Jurkat, Clone E6-1 (cell line): Measurements from ENCODE around the gene ACVR1B.
"Not testable (repeated sequence)": the region's sequence is repeated elsewhere in the genome, so short reads cannot be mapped to it uniquely, and the experiment has no call there.

Source experiments
- DNase-seq: peaks from one replicate; pipeline ENCODE4 v3.0.0-alpha.2; 2011; ENCODE audit warnings: low read depth, low spot score
- H3K4me3 ChIP-seq: 2 replicates; pipeline ENCODE4 v1.5.1; 2011; ENCODE audit warnings: mild to moderate bottlenecking, low read length, control low read depth, moderate library complexity

The ACVR1B gene

GRCh38 chr12:51959921-51960320 lies 8.4 kb downstream of the ACVR1B start:
- no peak for DNase-seq

GRCh38 chr12:51960488-51960887 lies 9.0 kb downstream of the ACVR1B start:
- H3K4me3 ChIP-seq = no peak overlapping the region
- DNase-seq = no peak

More at GRCh38 chr12:51959921-51960320, 8.4 kb downstream of the ACVR1B start:
- no peak overlapping the region for H3K4me3 ChIP-seq

DNA sequence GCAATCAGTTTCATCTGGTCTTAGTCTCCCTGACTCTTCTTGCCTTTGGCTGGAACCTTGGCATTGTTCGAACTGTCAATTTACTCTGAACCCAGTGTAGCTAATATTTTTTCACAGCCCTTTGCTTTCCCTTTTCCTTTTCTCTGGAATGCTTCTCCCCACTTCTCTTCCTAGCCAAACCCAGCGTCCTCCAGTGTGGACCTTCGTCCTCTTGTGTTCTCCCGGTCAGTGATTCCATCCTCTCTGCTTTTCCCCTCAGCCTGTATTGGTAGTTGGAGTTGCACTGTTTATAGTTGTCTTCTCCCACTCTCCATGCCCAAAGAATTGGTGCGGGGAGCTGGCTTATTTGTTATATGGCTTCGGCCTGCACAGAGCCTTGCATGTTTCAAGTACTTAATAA lies 9.4 kb downstream of the ACVR1B start:
- no peak overlapping the region for H3K4me3 ChIP-seq

DNA sequence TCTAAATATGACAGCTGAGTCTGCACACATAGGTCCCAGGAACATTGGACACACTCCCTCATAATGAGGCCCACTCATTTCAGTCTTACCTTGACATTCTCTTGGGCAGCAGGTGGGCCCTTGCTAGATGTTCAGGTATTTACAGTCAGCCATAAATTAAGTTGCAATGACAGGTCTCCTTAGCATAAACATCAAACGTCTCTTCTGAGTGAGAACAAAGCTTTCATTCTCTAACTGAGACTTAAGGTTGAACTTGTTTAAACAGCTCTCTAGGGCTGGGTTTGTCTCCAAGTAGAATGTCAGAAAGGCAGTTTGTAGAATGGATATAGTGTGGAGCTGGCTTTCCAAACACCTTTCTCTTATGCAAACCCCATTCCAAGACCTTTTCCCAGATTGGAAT lies 10.3 kb downstream of the ACVR1B start:
- no peak overlapping the region for H3K4me3 ChIP-seq
- peak; percentile 54 for DNase-seq

More for the DNA sequence above, 9.4 kb downstream of the ACVR1B start:
- no peak for DNase-seq

DNA sequence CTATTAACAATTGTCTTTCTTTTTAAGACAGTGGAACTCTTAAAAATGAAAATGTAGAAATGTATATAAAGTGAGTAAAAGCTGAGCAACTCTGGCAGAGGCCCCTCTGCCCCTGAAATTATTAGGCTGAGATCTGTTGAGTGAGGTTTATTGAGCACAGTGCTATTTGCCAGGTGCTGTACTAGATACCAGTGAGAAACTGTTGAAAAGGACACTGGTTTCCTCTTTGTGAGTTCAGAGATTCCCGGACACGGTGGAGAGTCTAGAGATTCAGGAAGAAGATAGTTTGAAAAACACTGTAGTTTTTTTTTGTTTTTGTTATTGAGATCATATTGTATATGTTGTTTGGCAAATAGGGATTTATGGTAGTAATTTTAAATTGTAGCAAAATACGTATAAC lies 11.2 kb downstream of the ACVR1B start:
- H3K4me3 ChIP-seq = no peak overlapping the region
- DNase-seq = no peak

DNA sequence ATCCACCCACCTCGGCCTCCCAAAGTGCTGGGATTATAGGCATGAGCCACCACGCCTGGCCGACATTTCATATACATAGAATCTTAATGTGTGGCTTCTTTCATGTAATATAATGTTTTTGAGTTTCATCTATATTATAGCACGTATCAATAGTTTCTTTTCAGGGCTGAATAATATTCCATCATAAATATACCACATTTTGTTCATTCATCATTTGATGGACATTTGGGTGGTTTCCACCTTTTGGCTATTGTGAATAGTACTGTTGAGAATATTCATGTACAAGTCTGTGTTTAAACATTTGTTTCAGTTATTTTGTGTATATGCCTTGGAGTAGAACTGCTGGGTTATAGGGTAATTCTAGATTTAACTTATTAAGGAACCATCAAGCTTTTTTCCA lies 12.0 kb downstream of the ACVR1B start:
- no peak for DNase-seq
- no peak overlapping the region for H3K4me3 ChIP-seq

GRCh38 chr12:51969643-51970042 lies 18.1 kb downstream of the ACVR1B start:
- no peak for DNase-seq

DNA sequence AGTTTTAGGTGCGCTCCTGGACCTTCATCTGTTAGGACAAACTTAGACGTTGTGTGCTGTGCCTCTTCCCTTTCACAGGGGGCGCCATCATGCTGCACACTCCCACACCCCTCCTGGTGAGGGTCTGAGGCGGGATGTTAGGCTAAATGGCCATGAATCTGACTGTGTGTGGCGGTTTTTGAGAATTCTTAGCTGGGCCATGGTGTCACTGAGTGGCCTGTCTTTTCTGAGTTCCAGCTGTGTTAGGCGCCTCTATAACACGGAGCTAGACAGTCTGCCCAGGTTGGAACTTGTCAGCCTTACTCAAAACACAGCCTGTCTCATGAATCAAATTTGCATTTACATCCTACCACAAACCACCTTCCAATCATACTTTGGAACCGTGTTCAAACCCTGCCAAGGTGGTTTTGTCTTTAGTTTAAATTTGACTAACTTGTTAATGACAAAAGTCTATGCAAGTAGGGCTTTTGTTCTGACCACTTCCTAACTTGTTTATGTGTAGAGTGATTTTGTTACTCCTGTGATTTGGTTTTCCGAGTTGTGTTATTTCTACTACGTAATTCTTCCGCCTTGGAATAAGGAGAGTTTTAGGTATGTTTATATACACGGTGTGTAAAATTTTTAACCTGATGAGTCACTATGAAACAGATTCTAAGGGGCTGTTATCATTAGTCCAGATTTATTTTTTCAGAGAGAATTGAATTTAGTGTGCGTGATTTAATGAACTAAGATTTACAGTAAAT lies 19.6 kb downstream of the ACVR1B start:
- peak; percentile 65 for DNase-seq

More at GRCh38 chr12:51969643-51970042, 18.1 kb downstream of the ACVR1B start:
- no peak overlapping the region for H3K4me3 ChIP-seq

GRCh38 chr12:51971679-51972421 lies 20.4 kb downstream of the ACVR1B start:
- H3K4me3 ChIP-seq = no peak overlapping the region
- DNase-seq = peak; percentile 30

More for the DNA sequence above, 19.6 kb downstream of the ACVR1B start:
- H3K4me3 ChIP-seq = no peak overlapping the region

DNA sequence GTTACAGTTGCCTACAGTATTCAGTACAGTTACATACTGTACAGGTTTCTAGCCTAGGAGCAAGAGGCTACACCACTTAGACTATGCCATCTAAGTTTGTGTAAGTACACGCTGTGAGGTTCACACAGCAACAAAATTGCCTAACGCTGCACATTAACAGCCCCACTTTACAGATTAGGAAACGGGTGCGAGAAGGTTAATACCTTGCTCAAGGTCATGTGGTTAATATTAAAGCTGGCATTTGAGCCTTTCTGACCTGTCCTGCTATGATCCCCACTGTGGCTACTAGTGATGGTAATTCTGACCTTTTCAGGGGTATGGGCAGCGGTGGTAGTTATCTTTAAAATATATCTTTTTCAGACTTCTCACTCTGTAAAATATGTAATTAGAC lies 20.9 kb downstream of the ACVR1B start:
- no peak for DNase-seq
- H3K4me3 ChIP-seq = peak overlapping the region; percentile 17

DNA sequence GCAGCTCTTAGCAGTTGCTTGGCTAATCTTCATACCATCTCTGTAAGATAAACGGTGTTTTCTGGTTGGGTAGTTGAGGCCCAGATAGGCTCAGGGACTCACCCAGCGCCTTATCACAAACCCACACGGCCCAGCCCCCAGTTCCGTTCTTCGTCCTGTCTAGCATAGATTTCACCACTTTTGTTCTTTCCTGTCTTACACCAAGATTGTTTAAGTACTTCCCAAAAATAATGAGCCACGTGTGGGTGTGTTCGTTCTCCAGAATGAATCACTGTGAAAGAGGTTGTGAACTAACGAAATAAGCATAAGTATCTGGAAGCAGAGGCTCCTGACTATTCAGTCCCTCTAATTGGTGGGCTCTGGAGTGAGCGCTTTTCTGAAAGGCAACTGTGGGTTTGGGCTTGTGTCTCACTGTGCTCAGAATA lies 21.4 kb downstream of the ACVR1B start:
- DNase-seq = peak; percentile 82
- H3K4me3 ChIP-seq = peak overlapping the region; percentile 17

DNA sequence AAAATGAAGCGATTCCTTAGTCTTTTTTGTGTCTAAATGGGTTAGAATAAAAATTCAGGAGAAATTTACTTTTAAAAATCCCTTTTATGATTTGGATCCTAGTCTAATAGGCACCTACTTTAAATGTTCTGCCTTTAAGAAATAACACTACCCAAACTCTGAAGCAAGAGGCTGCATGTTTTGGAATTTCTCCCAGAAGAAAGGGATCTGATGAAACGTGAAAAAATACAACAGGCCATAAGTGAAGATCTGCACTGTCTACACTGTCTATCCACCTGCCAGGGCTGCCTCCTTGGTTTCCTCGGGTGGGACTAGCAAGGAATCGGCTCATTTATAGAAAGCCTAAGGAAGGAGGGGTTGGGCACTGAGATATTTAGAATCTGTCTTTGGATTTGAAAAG lies 22.1 kb downstream of the ACVR1B start:
- no peak overlapping the region for H3K4me3 ChIP-seq
- no peak for DNase-seq

GRCh38 chr12:51974646-51975045 lies 23.1 kb downstream of the ACVR1B start:
- DNase-seq = peak; percentile 35
- H3K4me3 ChIP-seq = no peak overlapping the region; the same call in 1 of the 2 replicates

DNA sequence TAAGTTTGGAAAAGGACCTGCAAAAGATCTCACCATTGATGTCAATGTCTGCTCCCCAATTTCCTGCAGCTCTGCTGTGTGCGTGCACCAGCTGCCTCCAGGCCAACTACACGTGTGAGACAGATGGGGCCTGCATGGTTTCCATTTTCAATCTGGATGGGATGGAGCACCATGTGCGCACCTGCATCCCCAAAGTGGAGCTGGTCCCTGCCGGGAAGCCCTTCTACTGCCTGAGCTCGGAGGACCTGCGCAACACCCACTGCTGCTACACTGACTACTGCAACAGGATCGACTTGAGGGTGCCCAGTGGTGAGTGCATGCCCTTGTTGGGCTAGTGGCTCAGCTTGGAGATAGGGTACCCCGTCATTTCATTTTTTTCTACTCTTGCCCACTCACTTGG lies 23.7 kb downstream of the ACVR1B start:
- DNase-seq = no peak
- H3K4me3 ChIP-seq = no peak overlapping the region

DNA sequence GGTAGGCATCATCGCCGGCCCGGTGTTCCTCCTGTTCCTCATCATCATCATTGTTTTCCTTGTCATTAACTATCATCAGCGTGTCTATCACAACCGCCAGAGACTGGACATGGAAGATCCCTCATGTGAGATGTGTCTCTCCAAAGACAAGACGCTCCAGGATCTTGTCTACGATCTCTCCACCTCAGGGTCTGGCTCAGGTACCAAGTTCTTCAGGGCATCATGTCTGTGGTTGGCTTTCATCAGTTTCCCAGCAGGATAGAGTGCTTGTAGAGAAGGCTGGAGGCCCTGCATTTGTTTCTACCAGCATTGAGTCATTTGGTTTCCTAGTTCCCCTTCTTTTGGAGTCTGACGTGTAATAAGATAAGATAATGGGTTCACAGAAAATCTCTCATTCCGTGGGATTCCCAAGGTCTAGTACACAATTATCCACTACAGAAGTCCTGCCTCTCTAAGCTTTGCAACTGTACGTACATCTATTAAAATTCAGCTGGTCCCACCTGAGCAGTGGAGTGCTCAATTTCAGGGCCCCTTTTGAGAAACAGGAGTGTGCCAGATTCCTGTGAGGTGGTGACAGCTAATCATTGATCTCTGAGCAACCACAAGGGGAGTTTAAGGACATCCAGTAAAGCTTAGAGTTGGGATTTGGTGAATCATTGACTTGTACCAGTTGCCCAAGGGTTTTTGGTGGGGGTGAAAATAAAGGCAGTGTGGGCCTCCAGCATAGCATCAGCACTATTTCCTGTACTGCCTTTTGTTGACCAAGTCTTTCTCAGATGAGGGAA lies 25.1 kb downstream of the ACVR1B start:
- no peak overlapping the region for H3K4me3 ChIP-seq
- no peak for DNase-seq

DNA sequence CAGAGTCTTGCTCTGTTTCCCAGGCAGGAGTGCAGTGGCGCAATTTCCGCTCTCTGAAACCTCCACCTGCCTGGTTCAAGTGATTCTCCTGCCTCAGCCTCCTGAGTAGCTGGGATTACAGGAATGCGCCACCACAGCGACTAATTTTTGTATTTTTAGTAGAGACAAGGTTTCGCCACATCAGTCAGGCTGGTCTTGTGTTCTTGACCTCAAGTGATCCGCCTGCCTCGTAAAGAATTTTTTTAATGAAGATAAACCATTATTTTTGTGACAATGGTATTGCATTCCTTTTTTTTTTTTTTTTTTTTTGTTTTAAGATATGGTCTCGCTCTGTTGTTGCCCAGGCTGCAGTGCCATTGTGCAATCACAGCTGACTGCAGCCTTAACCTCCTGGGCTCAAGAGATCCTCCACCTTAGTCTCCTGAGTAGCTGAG lies 25.8 kb downstream of the ACVR1B start:
- DNase-seq = no peak

GRCh38 chr12:51979306-51979705 lies 27.8 kb downstream of the ACVR1B start:
- not testable (repeated sequence) for DNase-seq, H3K4me3 ChIP-seq

More for the DNA sequence above, 25.8 kb downstream of the ACVR1B start:
- H3K4me3 ChIP-seq = no peak overlapping the region

GRCh38 chr12:51980051-51980808 lies 28.7 kb downstream of the ACVR1B start:
- no peak overlapping the region for H3K4me3 ChIP-seq
- DNase-seq = peak; percentile 57

GRCh38 chr12:51980809-51981127 lies 29.3 kb downstream of the ACVR1B start:
- no peak overlapping the region for H3K4me3 ChIP-seq
- DNase-seq = no peak
